ENCODE measurements around the gene EME2.

- TF ChIP-seq POLR2A (IDR thresholded peaks at IDR 0.05) = no peak
- no peak for TF ChIP-seq CTCF (IDR thresholded peaks at IDR 0.05)
Observed at GRCh38 chr16:1781758-1782407, 9.3 kb downstream of the EME2 start.

Data from heart left ventricle (tissue), 13 donors.